Cardiac fibroblast (primary cell): Measurements from ENCODE around the gene PDE4B.

Experiments used
- DNase-seq, 2 donors: peaks; one replicate each; pipeline versions ENCODE4 v3.0.0 to v3.0.0-alpha.2; 2010; ENCODE audit warnings: low read depth in 2 of 2
- H3K4me3 ChIP-seq, 2 donors: replicated peaks in 1 of 2; 1 replicate in 1 of 2; 2 replicates in 1 of 2; pipeline ENCODE4 v1.5.1; 2011; ENCODE audit warnings: low read depth in 2 of 2, low read length in 2 of 2, mild to moderate bottlenecking in 2 of 2, moderate library complexity in 1 of 2
- TF ChIP-seq, protein P1 (sequence below): IDR thresholded peaks from one replicate; pipeline ENCODE4 v1.5.1; 2011; ENCODE audit warnings: low read depth, mild to moderate bottlenecking, low read length, inconsistent platforms

Gene PDE4B

DNA sequence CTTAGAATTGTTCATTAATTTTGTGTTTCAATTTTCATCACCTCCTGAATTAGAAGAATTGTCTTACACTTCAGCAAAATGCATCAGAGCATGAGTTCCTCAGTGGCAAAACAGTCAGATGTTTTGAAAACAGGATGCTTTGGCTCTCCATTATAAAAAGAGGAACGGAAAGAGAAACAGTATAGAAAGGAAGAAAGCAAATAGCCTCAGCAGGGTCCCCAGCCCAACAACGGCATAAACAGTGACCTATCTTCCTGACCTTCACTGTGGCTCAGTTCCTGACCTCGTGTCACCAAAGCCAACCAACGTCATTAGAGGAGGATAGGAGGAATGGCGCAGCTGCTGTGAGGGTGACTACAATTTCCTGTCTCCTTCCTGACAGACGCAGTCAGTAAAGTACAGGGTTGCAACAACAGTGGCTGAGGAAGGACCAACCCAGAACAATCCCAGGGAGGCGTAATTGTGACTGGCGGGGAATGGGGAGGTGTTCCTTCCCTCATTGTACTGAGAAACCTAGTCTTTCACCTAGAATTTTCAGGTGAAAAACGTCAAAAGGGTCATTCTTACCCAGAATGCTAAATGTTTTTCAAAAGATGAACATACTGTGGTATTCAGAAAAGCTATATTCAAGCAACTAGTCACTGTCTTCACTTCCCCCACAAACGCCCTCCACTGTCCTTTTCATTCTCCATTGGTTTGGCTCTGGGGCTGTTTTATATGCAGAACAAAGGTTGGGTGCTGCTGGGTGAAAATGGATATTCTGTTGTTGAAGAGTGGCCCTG lies 543.4 kb downstream of the PDE4B start:
- TF ChIP-seq, protein P1, sequence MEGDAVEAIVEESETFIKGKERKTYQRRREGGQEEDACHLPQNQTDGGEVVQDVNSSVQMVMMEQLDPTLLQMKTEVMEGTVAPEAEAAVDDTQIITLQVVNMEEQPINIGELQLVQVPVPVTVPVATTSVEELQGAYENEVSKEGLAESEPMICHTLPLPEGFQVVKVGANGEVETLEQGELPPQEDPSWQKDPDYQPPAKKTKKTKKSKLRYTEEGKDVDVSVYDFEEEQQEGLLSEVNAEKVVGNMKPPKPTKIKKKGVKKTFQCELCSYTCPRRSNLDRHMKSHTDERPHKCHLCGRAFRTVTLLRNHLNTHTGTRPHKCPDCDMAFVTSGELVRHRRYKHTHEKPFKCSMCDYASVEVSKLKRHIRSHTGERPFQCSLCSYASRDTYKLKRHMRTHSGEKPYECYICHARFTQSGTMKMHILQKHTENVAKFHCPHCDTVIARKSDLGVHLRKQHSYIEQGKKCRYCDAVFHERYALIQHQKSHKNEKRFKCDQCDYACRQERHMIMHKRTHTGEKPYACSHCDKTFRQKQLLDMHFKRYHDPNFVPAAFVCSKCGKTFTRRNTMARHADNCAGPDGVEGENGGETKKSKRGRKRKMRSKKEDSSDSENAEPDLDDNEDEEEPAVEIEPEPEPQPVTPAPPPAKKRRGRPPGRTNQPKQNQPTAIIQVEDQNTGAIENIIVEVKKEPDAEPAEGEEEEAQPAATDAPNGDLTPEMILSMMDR: no peak
- peak; percentile 94 for DNase-seq
- H3K4me3 ChIP-seq: peak overlapping the region; percentile 20 to 24

DNA sequence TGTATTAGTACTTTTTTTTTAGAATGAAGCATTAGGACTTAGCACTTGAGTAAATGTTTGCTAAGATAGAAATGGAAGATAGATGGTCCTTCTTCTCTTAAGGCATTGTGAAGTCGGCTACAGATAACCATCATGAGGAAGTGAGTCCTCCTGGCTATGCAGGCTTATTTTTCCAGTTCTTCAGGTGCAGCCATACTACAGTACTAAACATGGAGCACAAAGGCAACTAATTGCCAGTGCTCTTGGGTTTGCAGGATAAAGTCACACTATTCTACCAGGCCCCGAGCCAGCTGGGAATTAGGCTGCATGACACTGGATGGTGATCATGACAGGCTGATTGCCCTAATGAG lies 543.9 kb downstream of the PDE4B start:
- no peak overlapping the region for H3K4me3 ChIP-seq
- no peak for DNase-seq
- TF ChIP-seq, protein P1: no peak

DNA sequence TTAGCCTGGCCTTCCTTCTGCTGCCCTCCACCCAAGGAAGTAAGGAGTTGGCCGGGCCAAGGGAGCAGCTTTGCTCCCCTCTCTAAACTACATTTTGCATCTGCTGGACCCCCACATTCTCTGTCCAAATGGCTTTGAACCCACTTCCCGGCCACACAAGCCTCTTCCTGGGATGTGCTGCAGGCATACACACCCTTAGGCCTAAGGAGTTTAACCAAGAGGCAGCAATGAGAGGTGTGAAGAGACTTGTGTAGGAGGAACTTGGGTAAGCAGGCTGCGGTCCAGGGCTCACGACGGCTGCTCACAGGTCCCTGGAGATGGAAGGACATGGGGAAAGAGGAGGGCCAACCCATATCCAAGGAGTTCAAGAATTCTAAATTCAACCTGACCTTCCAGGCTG lies 544.6 kb downstream of the PDE4B start:
- TF ChIP-seq, protein P1: no peak
- no peak overlapping the region for H3K4me3 ChIP-seq
- no peak for DNase-seq

DNA sequence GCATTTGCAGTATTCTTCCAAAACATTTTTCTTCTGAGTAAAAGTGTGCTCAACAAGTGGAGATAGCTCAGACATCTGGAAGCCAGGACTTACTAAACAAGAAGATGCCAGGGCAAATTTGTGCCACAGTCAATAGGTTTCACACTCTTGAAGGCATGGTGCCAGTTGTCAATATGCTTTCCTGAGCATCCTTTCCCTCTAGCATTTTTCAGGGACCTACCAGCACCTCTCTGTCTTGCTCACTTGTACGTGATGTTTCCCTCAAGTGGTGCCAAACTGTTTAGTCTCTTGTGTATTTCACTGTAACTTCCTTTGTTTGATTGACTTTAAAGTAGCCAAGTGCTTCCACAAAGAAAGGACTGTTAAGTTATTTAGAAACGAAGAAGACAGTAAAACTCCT lies 547.2 kb downstream of the PDE4B start:
- peak; percentile 45 to 63 for DNase-seq
- TF ChIP-seq, protein P1: no peak
- no peak overlapping the region for H3K4me3 ChIP-seq

DNA sequence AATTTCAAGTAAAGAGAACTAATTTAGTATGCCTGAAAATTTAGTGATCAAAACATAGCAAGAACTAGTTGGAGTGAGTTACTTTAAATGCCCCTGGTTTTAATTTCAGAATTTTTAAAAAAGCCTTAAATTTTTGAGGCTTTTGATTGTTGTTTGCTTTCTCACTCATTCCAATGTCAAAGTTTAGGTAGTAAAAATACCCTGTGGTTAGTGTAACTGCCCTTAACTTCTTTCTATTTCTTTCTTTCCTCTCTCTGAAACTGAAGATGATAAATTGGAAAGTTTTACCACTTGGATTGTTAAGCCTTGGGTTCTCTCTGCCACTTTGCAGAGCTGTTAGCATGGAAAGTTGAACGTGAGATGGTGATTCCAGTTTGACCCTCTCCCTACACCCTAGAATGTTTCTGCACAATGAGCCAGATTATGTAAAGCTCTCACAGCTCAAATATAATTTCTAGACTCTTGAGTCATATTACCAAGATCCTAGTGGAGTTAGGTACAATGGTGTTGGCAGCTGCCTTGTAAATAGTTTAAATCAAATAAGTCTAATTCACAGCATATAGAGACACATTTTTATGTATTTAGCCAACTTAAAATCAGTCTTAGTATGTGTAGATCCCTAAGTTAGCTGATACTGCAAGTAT lies 548.9 kb downstream of the PDE4B start:
- TF ChIP-seq, protein P1: no peak
- no peak overlapping the region for H3K4me3 ChIP-seq
- DNase-seq: no peak

DNA sequence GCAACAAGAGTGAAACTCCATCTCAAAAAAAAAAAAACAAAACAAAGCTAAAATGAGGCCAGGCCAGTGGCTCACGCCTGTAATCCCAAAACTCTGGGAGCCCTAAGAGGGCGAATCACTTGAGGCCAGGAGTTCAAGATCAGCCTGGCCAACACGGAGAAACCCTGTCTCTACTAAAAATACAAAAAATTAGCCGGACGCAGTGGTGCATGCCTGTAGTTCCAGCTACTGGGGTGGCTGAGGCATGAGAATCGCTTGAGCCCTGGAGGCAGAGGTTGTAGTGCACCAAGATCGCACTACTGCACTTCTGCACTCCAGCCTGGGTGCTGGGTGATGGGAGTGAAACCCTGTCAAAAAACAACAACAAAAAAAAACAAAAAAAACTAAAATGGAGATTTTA lies 550.0 kb downstream of the PDE4B start:
- TF ChIP-seq, protein P1: no peak
- H3K4me3 ChIP-seq: no peak overlapping the region
- DNase-seq: no peak
